Upper lobe of left lung (tissue), 6 donors: Measurements from ENCODE around the gene MUC2. TPM values are rescaled to one million over a fixed set of nuclear protein-coding genes. Genes with fewer than 3 reads are reported as not detected.

ENCODE experiments used
- ATAC-seq, 2 donors: fragments of 200-7000 bp; cut with Tn5 transposase; one replicate each; pipeline ENCODE4 v1.9.1; 2022; ENCODE audit warnings: mild to moderate bottlenecking in 2 of 2, moderate library complexity in 2 of 2; ENCODE audit not compliant: low FRiP score in 2 of 2
- DNase-seq, 2 donors: peaks; one replicate each; pipeline ENCODE4 v3.0.0-alpha.2; 2019 to 2020
- H3K27ac ChIP-seq, 4 donors: fragments of 200-600 bp; sonication (generic); one replicate each; pipeline ENCODE4 v1.5.1; 2016 to 2019
- H3K27me3 ChIP-seq, 4 donors: fragments of 200-600 bp; sonication (generic); one replicate each; pipeline ENCODE4 v1.5.1; 2017 to 2019
- H3K36me3 ChIP-seq, 4 donors: fragments of 200-600 bp; sonication (generic); one replicate each; pipeline ENCODE4 v1.5.1; 2016 to 2019
- H3K4me1 ChIP-seq, 4 donors: fragments of 200-600 bp; sonication (generic); one replicate each; pipeline ENCODE4 v1.5.1; 2018 to 2019
- H3K4me3 ChIP-seq, 4 donors: fragments of 200-600 bp; sonication (generic); one replicate each; pipeline ENCODE4 v1.5.1; 2017 to 2019; ENCODE audit warnings: mild to moderate bottlenecking in 2 of 4, moderate library complexity in 1 of 4
- H3K9me3 ChIP-seq, 4 donors: fragments of 200-600 bp; sonication (generic); one replicate each; pipeline ENCODE4 v1.5.1; 2018 to 2019
- EP300 ChIP-seq, 4 donors: sonication (generic); formaldehyde crosslinking; IDR thresholded peaks; one replicate each; pipeline ENCODE4 v1.5.1; 2017; ENCODE audit warnings: antibody characterized with exemption in 4 of 4, control low read depth in 2 of 4
- POLR2A ChIP-seq, 4 donors: fragments of 450-650 bp; IDR thresholded peaks; one replicate each; pipeline ENCODE4 v1.5.1; 2016 to 2017; ENCODE audit warnings: antibody characterized with exemption in 4 of 4, mild to moderate bottlenecking in 2 of 4
- POLR2AphosphoS5 ChIP-seq, 2 donors: sonication (generic); formaldehyde crosslinking; IDR thresholded peaks; one replicate each; pipeline ENCODE4 v1.5.1; 2017; ENCODE audit warnings: antibody characterized with exemption in 2 of 2
- WGBS, 2 donors: methylation state at CpG; one replicate each; pipeline ENCODE4 v1.1.5; 2017 to 2018; 5-methylcytosine and 5-hydroxymethylcytosine counted together
- total RNA-seq, 6 donors: library from RNA; depleted of rRNA in 4 of 6; stranded (reverse); fragments of >200 nt in 4 of 6; gene quantifications; one replicate each; pipeline versions ENCODE4 v1.1.0 to v1.2.1, GENCODE V29; 2016 to 2021
- TF ChIP-seq, protein P1 (sequence below), 6 experiments: fragments of 450-650 bp in 4 of 6; fragments of 200-600 bp in 2 of 6; sonication (generic) in 2 of 6; IDR thresholded peaks; one replicate each; pipeline ENCODE4 v1.5.1; 2016 to 2019; ENCODE audit warnings: antibody characterized with exemption in 6 of 6
- donor health status: DM: no; HTN: no; CAD: no; lungs with moderate emphysema.
- donor health status: DM: no; HTN: yes; CAD: no; lungs with severe emphysema.

The MUC2 gene
- total RNA-seq, 6 donors from 2014 or later = 0.11 to 0.84 TPM; not detected in 4

DNA sequence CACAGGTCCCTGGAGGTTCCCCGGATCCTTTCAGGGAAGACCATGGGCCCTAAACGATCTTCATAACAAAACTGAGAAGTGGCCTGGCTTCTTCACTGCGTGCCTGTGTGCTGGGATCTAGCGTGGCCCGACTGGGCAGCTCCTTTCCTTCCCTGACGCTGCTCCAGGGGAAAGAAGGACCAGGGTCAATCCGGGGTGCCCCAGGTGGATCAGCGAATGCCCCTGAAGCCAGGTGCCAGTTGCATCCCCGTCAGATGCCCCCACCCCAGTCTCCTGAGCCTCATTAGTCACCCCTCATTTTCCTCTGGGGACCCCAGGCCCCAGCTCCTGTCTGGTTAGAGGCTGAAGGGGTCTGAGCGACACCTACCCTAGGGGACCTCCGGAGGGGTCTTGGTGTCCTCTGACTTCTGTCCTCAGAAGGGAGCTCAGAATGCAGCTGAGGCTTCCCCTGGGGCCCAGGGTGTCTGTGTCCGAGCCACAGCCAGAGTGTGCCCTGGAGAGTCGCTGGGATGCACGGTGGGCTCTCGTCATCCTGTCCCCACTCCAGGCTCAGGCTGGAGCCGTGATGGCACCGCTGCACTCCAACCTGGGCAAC, 19.5 kb upstream of the MUC2 start:
- Histone ChIP-seq H3K36me3 (no peaks in the 10 kb centered on the region), H3K4me3 (no peak overlapping the region), H3K9me3 (no peaks in the 10 kb centered on the region), H3K27me3 (peaks cover 0 to 2% (median 0%) of the 10 kb centered on the region in 4 donors), H3K27ac (no peak overlapping the region), H3K4me1 (peaks cover 0 to 14% (median 7%) of the 10 kb centered on the region in 4 donors)
- DNase-seq (no peak), ATAC-seq (no peak)
- TF ChIP-seq POLR2A (IDR thresholded peaks at IDR 0.05) (no peak), EP300 (IDR thresholded peaks at IDR 0.05) (no peak), POLR2AphosphoS5 (IDR thresholded peaks at IDR 0.05) (no peak)
- TF ChIP-seq, protein P1, sequence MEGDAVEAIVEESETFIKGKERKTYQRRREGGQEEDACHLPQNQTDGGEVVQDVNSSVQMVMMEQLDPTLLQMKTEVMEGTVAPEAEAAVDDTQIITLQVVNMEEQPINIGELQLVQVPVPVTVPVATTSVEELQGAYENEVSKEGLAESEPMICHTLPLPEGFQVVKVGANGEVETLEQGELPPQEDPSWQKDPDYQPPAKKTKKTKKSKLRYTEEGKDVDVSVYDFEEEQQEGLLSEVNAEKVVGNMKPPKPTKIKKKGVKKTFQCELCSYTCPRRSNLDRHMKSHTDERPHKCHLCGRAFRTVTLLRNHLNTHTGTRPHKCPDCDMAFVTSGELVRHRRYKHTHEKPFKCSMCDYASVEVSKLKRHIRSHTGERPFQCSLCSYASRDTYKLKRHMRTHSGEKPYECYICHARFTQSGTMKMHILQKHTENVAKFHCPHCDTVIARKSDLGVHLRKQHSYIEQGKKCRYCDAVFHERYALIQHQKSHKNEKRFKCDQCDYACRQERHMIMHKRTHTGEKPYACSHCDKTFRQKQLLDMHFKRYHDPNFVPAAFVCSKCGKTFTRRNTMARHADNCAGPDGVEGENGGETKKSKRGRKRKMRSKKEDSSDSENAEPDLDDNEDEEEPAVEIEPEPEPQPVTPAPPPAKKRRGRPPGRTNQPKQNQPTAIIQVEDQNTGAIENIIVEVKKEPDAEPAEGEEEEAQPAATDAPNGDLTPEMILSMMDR (IDR thresholded peaks at IDR 0.05) = no peak
- 90 to 91% methylated on average over 10 to 17 of the region's 17 CpGs for WGBS, 2 donors

DNA sequence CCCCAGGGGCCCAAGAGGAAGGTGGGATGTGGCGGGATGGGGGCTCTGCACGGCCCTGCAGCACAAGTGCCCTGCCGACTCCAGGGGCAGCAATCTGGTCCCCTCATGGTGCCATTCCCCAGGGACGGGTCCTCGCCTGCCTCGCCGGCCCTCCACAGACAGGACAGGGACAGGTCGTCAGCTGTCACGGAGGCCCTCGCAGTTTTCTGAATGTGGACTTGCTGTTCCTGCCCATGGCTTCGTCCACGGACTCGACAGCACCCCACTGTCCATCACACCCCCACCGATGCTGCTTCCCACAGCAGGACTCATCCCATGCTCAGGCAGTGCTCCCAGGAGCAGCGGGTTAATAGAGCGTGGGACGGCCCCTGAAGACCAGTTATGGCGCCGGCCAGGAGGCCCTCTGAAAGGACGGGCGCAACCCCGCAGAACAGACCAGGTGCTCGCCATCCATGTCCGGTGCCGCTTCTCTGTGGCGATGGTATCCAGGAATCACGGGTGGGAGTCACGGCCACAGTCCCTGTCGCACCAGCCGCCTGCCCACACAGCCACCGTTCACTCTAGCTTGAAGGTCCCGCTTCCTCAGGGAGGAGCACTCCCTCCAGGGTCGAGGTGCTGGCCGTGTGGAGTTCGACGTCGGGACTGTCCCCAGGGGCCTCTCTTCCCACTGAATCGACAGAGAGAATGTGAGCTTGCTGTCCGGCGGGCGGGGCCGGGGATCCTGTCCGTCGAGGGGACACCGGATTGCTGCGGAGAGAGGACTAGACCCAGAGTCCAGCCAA, 18.5 kb upstream of the MUC2 start:
- Histone ChIP-seq H3K4me3 (no peak overlapping the region), H3K9me3 (no peaks in the 10 kb centered on the region), H3K27me3 (no peaks in the 10 kb centered on the region), H3K36me3 (no peaks in the 10 kb centered on the region), H3K4me1 (peaks cover 0 to 8% (median 5%) of the 10 kb centered on the region in 4 donors), H3K27ac (no peak overlapping the region)
- no peak for ATAC-seq
- TF ChIP-seq POLR2A (IDR thresholded peaks at IDR 0.05) (no peak), POLR2AphosphoS5 (IDR thresholded peaks at IDR 0.05) (no peak)
- DNase-seq = peak; percentile 18 to 79
- WGBS, 2 donors = 65 to 75% methylated on average over 20 to 46 of the region's 46 CpGs

DNA sequence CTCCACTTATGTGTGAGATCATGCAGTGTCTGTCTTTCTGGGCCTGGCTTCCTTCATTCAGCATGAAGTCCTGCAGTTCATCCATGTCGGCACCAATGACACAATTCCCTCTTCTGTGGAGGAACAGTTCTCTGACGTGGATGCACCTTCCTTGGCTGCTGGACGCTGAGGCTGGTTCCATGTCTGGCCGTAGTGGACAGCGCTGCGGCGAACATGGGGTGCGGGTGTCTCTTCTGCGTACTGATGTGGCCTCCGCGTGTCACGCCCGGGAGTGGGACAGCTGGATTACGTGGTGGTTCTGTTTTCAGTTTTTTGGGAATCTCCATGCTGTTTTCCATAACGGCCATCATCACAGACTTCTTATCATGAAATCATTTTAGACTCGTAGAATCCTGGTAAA, 16.9 kb upstream of the MUC2 start:
- TF ChIP-seq POLR2AphosphoS5 (IDR thresholded peaks at IDR 0.05) (no peak), POLR2A (IDR thresholded peaks at IDR 0.05) (no peak), EP300 (IDR thresholded peaks at IDR 0.05) (no peak)
- TF ChIP-seq, protein P1 (IDR thresholded peaks at IDR 0.05) = no peak
- no peak overlapping the region for H3K27ac ChIP-seq
- H3K4me3 ChIP-seq = no peak overlapping the region
- WGBS, 2 donors = 91 to 93% methylated on average over 16 of the region's 16 CpGs
- ATAC-seq = no peak
- DNase-seq = peak in 1 of 2 donors; percentile 57
- peaks cover 0 to 8% (median 5%) of the 10 kb centered on the region in 4 donors for H3K4me1 ChIP-seq
- H3K36me3 ChIP-seq = no peaks in the 10 kb centered on the region
- H3K27me3 ChIP-seq = no peaks in the 10 kb centered on the region
- no peaks in the 10 kb centered on the region for H3K9me3 ChIP-seq

DNA sequence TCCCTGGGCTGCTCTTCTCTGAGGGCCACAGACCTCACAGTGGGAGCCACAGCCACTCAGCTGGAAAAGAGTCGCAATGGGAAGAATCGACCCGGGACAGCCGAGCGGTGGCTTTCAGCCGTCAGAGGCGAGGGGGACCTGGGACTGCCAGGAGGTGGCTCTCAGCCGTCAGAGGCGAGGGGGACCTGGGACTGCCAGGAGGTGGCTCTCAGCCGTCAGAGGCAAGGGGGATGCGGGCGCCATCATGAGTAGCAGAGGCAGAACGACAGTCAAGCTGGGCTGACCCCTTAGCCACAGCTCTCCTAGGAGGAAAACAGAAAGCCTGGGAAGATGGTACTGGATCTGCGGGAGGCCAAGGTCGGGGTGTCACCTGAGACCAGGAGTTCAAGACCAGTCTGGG, 14.9 kb upstream of the MUC2 start:
- H3K27me3 ChIP-seq = no peaks in the 10 kb centered on the region
- TF ChIP-seq, protein P1 (IDR thresholded peaks at IDR 0.05) = no peak
- TF ChIP-seq POLR2A (IDR thresholded peaks at IDR 0.05) (no peak), POLR2AphosphoS5 (IDR thresholded peaks at IDR 0.05) (no peak), EP300 (IDR thresholded peaks at IDR 0.05) (no peak)
- 72 to 88% methylated on average over 13 to 15 of the region's 15 CpGs for WGBS, 2 donors
- H3K9me3 ChIP-seq = no peaks in the 10 kb centered on the region
- H3K4me1 ChIP-seq = peaks cover 0 to 3% (median 0%) of the 10 kb centered on the region in 4 donors
- DNase-seq (peak in 1 of 2 donors; percentile 20), ATAC-seq (no peak)
- no peak overlapping the region for H3K27ac ChIP-seq
- no peaks in the 10 kb centered on the region for H3K36me3 ChIP-seq
- H3K4me3 ChIP-seq = no peak overlapping the region

DNA sequence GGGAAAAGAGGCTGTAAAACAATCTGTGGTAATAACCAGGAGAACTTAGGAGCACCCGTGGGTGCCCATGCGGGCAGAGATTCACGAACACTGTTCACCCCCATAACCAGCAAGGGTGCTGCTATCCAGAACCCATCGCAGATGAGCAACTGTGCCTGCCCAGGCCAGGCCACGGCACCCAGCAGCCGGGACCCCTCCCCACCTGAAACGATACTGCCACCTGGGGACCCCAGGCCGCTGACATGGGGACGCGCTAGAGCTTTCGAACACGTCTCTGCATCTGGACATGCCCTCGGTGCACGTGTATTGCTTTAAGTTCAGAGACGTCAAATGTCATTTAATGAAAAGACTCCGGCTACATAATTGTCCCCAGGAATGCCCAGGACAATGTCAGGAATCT, 14.3 kb upstream of the MUC2 start:
- Histone ChIP-seq H3K4me1 (no peaks in the 10 kb centered on the region), H3K27ac (no peak overlapping the region), H3K27me3 (no peaks in the 10 kb centered on the region), H3K4me3 (no peak overlapping the region), H3K36me3 (no peaks in the 10 kb centered on the region), H3K9me3 (no peaks in the 10 kb centered on the region)
- no peak for TF ChIP-seq POLR2AphosphoS5 (IDR thresholded peaks at IDR 0.05)
- TF ChIP-seq EP300 (IDR thresholded peaks at IDR 0.05) = no peak
- TF ChIP-seq, protein P1 (IDR thresholded peaks at IDR 0.05) = no peak
- TF ChIP-seq POLR2A (IDR thresholded peaks at IDR 0.05) = no peak
- WGBS, 2 donors = 85 to 94% methylated on average over 15 to 16 of the region's 16 CpGs
- DNase-seq (peak; percentile 13 to 53), ATAC-seq (peak in 1 of 2 donors; percentile 12)
